Neutrophil (primary cell): ENCODE results near the gene EEF2K.

Experiments
- H3K27ac ChIP-seq: fragments of 200-600 bp; sonication (generic); 2 replicates; pipeline ENCODE4 v1.5.1; 2016; ENCODE audit warnings: mild to moderate bottlenecking, moderate library complexity
- H3K27me3 ChIP-seq: fragments of 200-600 bp; sonication (generic); 2 replicates; pipeline ENCODE4 v1.6.0; 2016; ENCODE audit warnings: mild to moderate bottlenecking
- H3K36me3 ChIP-seq: fragments of 200-600 bp; sonication (generic); 2 replicates; pipeline ENCODE4 v1.5.1; 2017
- H3K4me1 ChIP-seq, 2 experiments: fragments of 200-600 bp in 1 of 2; sonication (generic) in 1 of 2; 1 replicate in 1 of 2; 2 replicates in 1 of 2; pipeline versions ENCODE4 v1.5.1 to v1.6.1; 2013 to 2016; ENCODE audit warnings: low read depth in 1 of 2, low read length in 1 of 2, mild to moderate bottlenecking in 1 of 2, moderate library complexity in 1 of 2; ENCODE audit not compliant: control insufficient read depth in 1 of 2, insufficient read depth in 1 of 2
- H3K4me3 ChIP-seq, 2 experiments: fragments of 200-600 bp in 1 of 2; sonication (generic) in 1 of 2; 1 replicate in 1 of 2; 2 replicates in 1 of 2; pipeline ENCODE4 v1.5.1; 2013 to 2016; ENCODE audit warnings: low read depth in 1 of 2, low read length in 1 of 2, mild to moderate bottlenecking in 1 of 2, moderate library complexity in 1 of 2
- H3K9me3 ChIP-seq: fragments of 200-600 bp; sonication (generic); 2 replicates; pipeline ENCODE4 v1.5.1; 2016
- CTCF ChIP-seq: fragments of 200-600 bp; sonication (generic); IDR thresholded peaks from 2 replicates; pipeline ENCODE4 v1.5.1; 2016; ENCODE audit warnings: antibody characterized with exemption

The EEF2K gene

GRCh38 chr16:22318690-22319358 lies 112.7 kb downstream of the EEF2K start:
- Histone ChIP-seq H3K27ac (no peak overlapping the region), H3K4me3 (no peak overlapping the region), H3K4me1 (peaks cover 0 to 3% of the 10 kb centered on the region in 2 experiments), H3K27me3 (no peaks in the 10 kb centered on the region), H3K9me3 (no peaks in the 10 kb centered on the region), H3K36me3 (peaks cover 48% of the 10 kb centered on the region)
- TF ChIP-seq CTCF = peak; percentile 46

- Histone ChIP-seq H3K9me3 (no peaks in the 10 kb centered on the region), H3K36me3 (peaks cover 53% of the 10 kb centered on the region), H3K27me3 (no peaks in the 10 kb centered on the region), H3K4me1 (peaks cover 0 to 3% of the 10 kb centered on the region in 2 experiments), H3K4me3 (no peak overlapping the region), H3K27ac (no peak overlapping the region)
- TF ChIP-seq CTCF = no peak
Measured at GRCh38 chr16:22320572-22321339, 114.7 kb downstream of the EEF2K start.

GRCh38 chr16:22321340-22322001 lies 115.4 kb downstream of the EEF2K start:
- no peaks in the 10 kb centered on the region for H3K9me3 ChIP-seq
- H3K27ac ChIP-seq = no peak overlapping the region
- peaks cover 0 to 3% of the 10 kb centered on the region in 2 experiments for H3K4me1 ChIP-seq
- peaks cover 53% of the 10 kb centered on the region for H3K36me3 ChIP-seq
- no peaks in the 10 kb centered on the region for H3K27me3 ChIP-seq
- no peak overlapping the region for H3K4me3 ChIP-seq
- TF ChIP-seq CTCF = peak; percentile 82

GRCh38 chr16:22322021-22322471 lies 116.0 kb downstream of the EEF2K start:
- TF ChIP-seq CTCF = no peak
- Histone ChIP-seq H3K4me3 (no peak overlapping the region), H3K27me3 (no peaks in the 10 kb centered on the region), H3K27ac (no peak overlapping the region), H3K36me3 (peaks cover 51% of the 10 kb centered on the region), H3K4me1 (peaks cover 0 to 3% of the 10 kb centered on the region in 2 experiments), H3K9me3 (no peaks in the 10 kb centered on the region)

GRCh38 chr16:22322741-22323140 lies 116.7 kb downstream of the EEF2K start:
- no peak overlapping the region for H3K4me3 ChIP-seq
- peaks cover 0 to 3% of the 10 kb centered on the region in 2 experiments for H3K4me1 ChIP-seq
- no peaks in the 10 kb centered on the region for H3K9me3 ChIP-seq
- no peak for TF ChIP-seq CTCF
- H3K36me3 ChIP-seq = peaks cover 51% of the 10 kb centered on the region
- H3K27me3 ChIP-seq = no peaks in the 10 kb centered on the region
- no peak overlapping the region for H3K27ac ChIP-seq
